ENCODE measurements around the gene WDR33. TPM values are rescaled to one million over a fixed set of nuclear protein-coding genes. Genes with fewer than 3 reads are reported as not detected.
A peak's percentile ranks its signal among the peaks of the same experiment; 100 is the strongest.
"Not testable (repeated sequence)": the region's sequence is repeated elsewhere in the genome, so short reads cannot be mapped to it uniquely, and the experiment has no call there.

WDR33 gene
- total RNA-seq, 1 donor from 2014 or later: 53.9 TPM

DNA sequence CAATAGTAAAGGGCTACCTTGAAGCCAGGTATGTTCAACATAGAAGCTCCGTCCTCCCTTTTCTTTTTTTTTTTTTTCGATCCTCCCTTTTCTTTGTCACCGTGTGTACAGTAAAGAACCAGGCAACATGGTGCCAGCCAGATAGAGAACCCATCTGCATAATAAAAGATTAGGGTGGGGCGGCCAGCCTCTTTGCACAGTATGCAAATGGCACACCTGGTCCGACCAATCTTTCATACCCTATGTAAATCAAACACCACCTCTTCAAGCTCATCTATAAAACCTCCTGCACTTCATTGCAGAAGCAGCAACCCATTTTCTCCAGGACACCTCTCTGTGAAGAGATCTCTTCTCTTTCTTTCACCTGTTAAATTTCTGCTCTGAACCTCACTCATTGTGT, 7.3 kb upstream of the WDR33 start:
- no peak overlapping the region for H3K27ac ChIP-seq
- intact Hi-C loops (cut with DNase I): no loop called here
- no peaks in the 10 kb centered on the region for H3K36me3 ChIP-seq
- DNase-seq: no peak
- no peak for ATAC-seq
- no peak overlapping the region for H3K4me3 ChIP-seq
- no peaks in the 10 kb centered on the region for H3K9me3 ChIP-seq
- TF ChIP-seq, protein P1, sequence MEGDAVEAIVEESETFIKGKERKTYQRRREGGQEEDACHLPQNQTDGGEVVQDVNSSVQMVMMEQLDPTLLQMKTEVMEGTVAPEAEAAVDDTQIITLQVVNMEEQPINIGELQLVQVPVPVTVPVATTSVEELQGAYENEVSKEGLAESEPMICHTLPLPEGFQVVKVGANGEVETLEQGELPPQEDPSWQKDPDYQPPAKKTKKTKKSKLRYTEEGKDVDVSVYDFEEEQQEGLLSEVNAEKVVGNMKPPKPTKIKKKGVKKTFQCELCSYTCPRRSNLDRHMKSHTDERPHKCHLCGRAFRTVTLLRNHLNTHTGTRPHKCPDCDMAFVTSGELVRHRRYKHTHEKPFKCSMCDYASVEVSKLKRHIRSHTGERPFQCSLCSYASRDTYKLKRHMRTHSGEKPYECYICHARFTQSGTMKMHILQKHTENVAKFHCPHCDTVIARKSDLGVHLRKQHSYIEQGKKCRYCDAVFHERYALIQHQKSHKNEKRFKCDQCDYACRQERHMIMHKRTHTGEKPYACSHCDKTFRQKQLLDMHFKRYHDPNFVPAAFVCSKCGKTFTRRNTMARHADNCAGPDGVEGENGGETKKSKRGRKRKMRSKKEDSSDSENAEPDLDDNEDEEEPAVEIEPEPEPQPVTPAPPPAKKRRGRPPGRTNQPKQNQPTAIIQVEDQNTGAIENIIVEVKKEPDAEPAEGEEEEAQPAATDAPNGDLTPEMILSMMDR (IDR thresholded peaks at IDR 0.05): no peak
- no peaks in the 10 kb centered on the region for H3K4me1 ChIP-seq
- no peaks in the 10 kb centered on the region for H3K27me3 ChIP-seq

DNA sequence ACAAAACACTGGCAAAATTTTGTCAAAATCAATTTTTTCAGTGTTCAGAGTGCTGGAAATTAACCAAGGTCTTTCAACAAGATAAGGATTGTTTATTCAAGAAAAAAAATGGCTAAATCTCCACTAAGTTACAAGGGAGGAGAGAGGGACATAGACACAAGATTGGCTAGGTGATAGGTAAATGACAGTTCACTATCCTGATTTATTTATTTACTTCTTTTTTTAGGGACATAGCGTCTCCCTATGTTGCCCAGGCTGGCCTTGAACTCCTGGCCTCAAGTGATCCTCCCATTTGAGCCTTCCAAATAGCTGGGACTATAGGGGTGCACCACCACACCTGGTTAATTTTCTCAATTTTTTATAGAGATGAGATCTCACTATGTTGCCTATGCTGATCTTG, 3.7 kb upstream of the WDR33 start:
- Histone ChIP-seq H3K27ac (no peak overlapping the region), H3K9me3 (no peaks in the 10 kb centered on the region), H3K27me3 (no peaks in the 10 kb centered on the region), H3K4me1 (no peaks in the 10 kb centered on the region), H3K36me3 (no peaks in the 10 kb centered on the region), H3K4me3 (no peak overlapping the region)
- TF ChIP-seq, protein P1 (IDR thresholded peaks at IDR 0.05): no peak
- ATAC-seq (no peak), DNase-seq (no peak)
- intact Hi-C loops (cut with DNase I): no loop called here

DNA sequence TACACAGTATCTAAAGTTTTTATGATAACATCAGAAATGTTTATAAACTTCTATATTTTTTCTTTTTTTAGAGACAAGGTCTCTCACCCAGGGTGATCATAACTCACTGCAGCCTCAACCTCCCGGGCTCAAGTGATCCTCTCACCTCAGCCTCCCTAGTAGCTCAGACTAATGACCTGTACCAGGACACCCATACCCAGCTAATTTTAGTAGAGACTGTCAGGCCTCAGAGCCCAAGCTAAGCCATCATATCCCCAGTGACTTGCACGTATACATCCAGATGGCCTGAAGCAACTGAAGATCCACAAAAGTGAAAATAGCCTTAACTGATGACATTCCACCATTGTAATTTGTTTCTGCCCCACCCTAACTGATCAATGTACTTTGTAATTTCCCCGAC, 1.5 kb upstream of the WDR33 start:
- H3K9me3 ChIP-seq; H3K27me3 ChIP-seq; H3K36me3 ChIP-seq; H3K27ac ChIP-seq; DNase-seq; intact Hi-C loops (cut with DNase I); ATAC-seq; H3K4me3 ChIP-seq: not testable (repeated sequence)
- H3K4me1 ChIP-seq: peaks cover 16% of the 10 kb centered on the region

DNA sequence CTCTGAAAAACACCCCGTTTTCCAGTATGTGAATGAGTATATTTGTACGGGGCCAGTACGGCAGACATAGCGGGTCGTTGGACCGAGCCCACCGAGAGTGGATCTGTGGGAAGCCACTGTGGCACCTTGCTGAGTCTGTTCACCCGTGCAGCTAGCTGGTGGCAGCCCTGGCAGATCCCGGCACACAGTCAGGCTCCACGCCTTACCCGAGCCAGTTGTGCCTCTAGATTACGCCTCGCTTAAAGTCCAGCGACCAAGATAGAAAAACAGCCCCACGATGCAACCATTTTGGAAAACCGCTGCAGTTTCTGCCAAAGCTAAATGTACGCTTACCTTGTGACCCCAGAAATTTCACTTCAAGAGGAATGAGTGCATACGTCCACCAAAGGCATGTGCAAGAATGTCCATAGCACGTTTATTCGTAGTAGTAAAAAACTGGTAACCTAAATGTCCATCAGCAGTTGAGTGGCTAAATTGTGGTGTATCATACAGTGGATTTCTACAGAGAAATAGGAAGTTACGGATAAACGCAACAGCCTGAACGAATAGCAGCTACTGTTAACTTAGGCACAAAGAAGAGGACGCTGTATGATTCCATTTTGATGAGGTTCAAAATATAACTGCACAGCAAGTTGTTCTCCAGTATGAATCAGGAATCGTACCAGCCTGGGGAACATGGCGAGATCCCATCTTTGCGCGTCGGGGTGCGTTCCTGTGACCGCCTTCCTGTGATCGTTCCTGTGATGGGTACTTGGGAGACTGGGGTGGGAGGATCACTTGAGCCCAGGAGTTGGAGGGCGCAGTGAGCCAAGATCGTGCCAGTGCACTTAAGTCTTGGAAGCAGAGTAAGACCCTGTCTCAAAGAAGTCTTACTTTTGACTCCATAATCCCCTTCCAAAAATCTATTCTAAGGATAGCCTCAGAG, 688 bp upstream of the WDR33 start:
- intact Hi-C loops (cut with DNase I): no loop called here
- Histone ChIP-seq H3K36me3 (no peaks in the 10 kb centered on the region), H3K27me3 (no peaks in the 10 kb centered on the region), H3K9me3 (no peaks in the 10 kb centered on the region), H3K4me1 (peaks cover 24% of the 10 kb centered on the region), H3K4me3 (peak overlapping the region; percentile 91), H3K27ac (peak overlapping the region; percentile 92)
- peak; percentile 48 for ATAC-seq
- DNase-seq: no peak
- TF ChIP-seq, protein P1 (IDR thresholded peaks at IDR 0.05): no peak

DNA sequence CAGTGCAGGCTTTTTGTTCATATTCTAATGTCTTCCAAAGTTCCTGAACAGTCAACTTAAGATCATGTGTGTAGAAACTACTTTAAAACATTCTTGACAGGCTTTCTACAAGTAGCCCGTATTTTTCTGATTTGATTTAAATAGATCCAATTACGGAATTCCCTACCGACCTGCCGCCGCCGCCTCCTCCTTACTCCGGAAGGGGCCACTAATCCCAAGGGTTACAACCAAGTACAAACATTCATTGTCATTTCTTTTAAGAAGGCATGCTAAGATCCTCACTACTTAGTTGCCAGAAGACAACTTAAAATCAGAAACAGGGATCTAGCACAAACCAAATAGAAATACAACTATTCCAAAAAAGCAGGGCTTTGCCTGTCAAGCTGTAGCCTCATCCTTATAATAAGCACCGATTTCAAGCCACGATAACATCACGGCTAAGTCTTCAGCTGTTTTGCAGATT, 784 bp downstream of the WDR33 start:
- TF ChIP-seq, protein P1 (IDR thresholded peaks at IDR 0.05): no peak
- H3K9me3 ChIP-seq: no peaks in the 10 kb centered on the region
- peak overlapping the region; percentile 92 for H3K27ac ChIP-seq
- H3K27me3 ChIP-seq: no peaks in the 10 kb centered on the region
- H3K4me1 ChIP-seq: peaks cover 33% of the 10 kb centered on the region
- peak overlapping the region; percentile 91 for H3K4me3 ChIP-seq
- DNase-seq: no peak
- intact Hi-C loops (cut with DNase I): no loop called here
- H3K36me3 ChIP-seq: no peaks in the 10 kb centered on the region
- no peak for ATAC-seq

DNA sequence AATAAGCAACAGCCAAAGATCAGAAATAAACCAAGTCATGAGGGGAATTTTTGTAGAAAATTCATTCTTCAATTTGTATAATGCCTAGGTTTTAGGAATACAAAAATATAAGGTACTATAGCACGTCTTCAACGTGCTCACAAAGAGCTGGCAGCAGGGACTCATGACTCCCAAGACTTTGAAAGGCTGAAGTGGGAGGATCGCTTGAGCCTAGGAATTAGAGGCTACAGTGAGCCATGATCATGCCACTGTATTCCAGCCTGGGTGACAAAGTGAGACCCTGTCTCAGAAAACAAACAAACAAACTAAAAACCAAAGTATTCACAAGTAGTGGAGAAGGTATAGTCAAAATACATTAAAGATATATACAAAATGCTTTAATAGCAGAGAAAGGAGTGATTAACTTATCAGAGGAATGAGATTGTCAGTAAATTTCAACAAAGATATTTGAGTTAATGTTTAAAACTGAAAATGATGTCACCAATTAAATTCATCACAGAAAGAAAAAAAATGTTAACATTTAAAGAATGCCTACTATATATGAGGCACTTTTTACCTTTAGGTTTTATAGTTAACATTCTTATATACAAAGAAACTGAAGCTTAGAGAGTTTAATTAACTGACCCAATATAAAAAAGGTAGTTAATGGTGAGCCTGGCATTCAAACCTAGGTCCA, 3.2 kb downstream of the WDR33 start:
- TF ChIP-seq, protein P1 (IDR thresholded peaks at IDR 0.05): no peak
- Histone ChIP-seq H3K27ac (no peak overlapping the region), H3K9me3 (no peaks in the 10 kb centered on the region), H3K36me3 (no peaks in the 10 kb centered on the region), H3K4me1 (peaks cover 33% of the 10 kb centered on the region), H3K27me3 (no peaks in the 10 kb centered on the region), H3K4me3 (no peak overlapping the region)
- intact Hi-C loops (cut with DNase I): no loop called here
- no peak for DNase-seq
- ATAC-seq: no peak

DNA sequence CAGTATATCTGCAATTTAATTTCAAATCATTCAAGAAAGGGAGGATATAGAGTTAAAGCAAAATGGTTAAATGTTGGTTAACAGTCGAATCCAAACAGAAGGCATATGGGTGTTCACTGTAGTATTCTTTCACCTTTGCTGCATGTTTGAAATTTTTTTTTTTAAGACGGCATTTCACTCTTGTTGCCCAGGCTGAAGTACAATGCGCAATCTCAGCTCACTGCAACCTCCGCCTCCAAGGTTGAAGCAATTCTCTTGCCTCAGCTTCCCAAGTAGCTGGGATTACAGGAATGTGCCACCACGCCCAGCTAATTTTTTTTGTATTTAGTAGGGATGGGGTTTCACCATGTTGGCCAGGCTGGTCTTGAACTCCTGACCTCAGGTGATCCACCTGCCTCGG, 4.1 kb downstream of the WDR33 start:
- ATAC-seq; H3K9me3 ChIP-seq; H3K4me3 ChIP-seq; intact Hi-C loops (cut with DNase I); H3K36me3 ChIP-seq; DNase-seq; H3K27ac ChIP-seq; H3K27me3 ChIP-seq: not testable (repeated sequence)
- peaks cover 33% of the 10 kb centered on the region for H3K4me1 ChIP-seq

Measured in upper lobe of right lung (tissue), 1 donor.